ENCODE results near the gene TSPAN5.

TSPAN5 gene

DNA sequence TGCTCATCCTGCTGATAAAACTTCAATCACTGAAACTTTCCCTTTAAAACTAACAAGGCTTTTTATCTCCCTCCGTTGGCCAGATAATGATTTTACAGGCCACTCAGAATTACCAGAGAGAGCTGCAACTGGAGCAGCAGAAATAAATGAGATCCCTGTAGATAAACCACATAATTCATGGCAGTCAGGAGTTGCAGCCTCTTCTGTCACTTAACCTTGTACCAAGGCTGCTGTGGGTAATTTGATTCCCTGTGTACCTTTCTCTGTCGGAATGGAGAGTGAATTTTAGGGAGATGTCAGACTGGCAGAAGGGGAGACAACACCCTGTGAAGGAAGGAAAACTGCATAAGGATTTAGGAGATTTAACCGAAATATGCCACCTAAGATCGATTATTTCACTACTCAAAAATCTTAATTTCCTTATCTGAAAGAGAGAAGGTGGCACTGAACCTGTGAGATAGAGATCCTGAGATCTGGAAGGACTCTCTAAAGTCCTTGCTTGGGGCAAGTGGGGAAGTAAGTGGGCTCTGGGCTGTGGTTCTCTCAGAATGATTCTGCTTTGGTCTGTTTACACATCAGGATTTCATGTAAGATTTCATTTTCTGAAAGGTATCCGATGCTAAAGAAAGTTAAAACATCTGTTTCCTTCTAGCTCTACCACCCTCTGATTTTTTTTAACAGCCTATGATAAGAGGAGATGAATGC lies 14.3 kb upstream of the TSPAN5 start:
- DNase-seq, result peak; percentile 35

DNA sequence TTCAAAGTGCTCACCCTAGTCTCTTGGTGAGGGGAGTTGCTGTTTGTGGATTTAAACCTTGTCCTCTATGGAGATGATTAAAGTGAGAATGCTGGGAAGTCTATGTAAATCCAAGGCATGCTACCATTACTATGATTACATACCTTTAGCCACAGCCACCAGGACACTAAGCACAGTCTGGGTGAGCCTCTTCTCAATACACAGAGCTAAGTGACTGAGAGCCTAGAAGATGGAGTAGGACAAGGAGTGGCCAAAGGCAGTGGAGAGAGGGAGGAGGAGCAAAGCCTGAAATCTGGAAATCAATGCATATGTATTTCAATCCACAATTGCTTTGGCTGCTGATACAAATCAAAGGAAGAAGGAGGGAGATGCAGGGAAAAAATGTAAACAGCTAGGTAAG lies 12.7 kb upstream of the TSPAN5 start:
- no peak for DNase-seq

DNA sequence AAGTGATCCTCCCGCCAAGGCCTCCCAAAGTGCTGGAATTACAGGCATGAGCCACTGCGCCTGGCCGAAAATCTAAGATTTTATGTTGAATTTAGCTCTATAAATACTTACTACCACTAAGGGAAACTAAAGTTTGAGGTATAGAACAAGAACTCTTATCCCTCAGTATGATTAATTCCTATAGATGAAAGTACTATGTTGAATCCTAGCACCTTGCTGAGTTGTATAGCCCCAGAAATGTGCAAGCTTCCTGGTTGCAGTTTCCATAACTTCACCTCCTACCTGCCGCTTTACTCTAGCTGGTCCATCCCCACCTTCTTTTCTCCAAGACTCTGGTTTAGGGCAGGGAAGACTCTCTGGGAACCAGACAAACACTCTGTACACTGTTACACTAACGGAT lies 11.8 kb upstream of the TSPAN5 start:
- DNase-seq, result no peak

DNA sequence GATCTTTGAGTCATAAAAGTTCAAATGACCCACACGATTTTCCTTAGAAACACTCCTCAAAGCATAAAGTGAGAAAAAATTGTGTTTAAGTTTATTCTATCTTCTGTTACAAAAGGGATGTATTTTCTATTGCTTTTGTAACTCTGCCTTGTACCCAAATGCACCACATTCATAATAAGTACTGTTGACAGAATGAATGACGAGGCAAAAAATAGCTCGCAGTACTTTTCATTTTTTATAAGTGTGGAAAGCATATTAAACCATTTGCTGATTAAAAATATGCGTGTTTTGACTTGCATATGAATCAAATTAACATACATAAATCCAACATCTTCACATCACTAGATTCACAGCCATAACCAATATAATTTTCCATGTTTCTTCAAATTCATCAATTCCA lies 11.2 kb upstream of the TSPAN5 start:
- no peak for DNase-seq

DNA sequence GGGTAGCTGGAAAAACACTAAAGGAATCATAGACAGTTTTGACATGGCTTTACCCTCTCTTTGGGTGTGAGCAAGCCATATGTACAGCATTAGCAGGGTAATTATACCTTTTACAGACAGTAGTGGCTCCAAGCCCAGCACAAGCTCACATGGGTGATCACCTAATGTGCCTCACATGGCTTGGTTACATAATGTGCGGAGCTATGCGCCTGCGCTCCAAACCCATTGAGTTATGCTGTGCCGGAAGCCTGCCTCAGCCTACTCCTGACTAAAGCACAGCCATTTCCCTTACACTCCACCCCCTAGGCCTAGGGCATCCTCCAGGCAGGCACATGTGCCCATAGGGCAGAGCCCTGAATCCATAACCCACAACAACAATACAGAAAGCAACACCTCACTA lies 6.5 kb upstream of the TSPAN5 start:
- DNase-seq, result no peak

DNA sequence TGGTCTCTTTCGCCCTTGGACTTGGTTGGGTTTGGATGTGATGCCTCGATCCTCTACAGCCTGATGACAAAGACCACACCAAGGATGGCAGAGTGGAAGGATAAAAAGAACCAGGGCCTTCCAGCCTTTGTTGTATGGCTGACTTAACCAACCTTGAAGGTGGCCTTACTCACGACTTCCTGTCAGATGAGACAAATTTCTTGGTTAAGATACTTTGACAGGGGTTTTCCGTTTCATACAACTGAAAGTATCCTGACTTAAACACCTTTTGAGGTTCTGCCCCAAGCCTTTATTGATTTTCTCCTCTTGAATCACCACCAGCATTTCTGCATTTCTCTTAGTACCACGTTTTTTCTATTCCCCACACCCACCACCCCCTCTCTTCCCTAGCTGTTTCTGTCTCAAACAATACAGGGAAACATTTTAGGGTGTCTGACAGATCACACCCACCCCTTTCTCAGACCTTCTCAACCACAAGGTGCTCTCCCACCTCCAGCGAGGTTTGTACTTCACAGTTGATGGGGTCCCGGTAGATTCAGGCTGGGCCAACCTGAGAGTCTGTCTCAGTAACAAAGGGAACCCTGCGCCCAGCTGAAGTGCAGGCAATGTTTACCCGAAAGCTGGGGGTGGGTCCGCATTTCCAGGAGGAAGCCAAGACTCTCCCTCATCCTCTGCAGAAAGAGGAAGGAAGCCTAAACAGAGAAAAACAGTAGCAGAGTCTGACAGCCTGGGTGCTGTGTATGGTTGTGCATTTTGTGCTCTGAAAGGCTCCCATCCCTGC lies 5.0 kb upstream of the TSPAN5 start:
- no peak for DNase-seq

DNA sequence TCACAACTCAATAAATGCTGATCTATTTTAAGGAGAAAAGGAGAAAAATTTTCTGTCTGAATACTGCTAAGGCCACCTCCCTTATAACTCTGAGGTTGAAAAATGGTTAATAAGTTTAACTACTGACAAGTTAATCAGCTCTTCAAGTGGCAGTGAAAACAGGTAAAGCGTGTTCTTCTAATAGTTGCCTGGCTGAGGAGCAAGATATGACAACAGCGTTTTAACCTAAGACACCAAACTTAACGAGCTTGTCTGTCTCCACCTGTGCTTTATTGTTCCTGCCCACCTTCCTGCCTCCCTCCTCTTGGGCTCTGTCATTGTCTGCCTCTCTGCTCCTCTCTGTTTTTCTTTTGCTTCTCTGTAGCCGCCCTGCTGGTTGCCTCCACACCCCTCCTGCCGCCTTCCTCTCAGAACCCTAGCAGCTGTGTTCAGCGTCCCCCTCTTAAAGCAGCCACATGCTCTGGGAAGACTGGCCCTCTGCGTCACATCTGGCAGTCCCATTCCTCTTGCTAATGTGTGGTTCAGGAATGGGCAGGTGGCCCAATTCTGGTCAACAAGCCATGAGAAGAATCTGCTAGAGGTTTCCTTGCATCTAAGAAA lies 4.3 kb upstream of the TSPAN5 start:
- peak; percentile 30 for DNase-seq

DNA sequence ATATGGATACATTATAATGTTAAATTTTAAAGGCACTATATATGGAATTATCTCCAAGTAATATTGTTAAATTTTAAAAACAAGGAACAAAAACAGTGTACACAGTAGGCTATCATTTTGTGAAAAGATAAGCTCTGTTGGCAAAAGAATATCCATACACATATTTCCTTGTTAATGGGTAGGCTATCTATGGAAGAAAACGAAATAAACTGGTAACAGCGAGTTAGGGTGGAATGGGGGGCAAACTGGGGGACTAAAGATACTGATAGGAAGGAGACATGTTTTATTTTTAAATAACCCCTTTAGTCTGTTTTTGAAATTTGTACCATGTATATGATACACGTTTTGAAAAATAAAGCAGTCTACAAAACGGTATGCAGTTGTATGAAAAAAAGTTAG lies 3.6 kb upstream of the TSPAN5 start:
- no peak for DNase-seq

DNA sequence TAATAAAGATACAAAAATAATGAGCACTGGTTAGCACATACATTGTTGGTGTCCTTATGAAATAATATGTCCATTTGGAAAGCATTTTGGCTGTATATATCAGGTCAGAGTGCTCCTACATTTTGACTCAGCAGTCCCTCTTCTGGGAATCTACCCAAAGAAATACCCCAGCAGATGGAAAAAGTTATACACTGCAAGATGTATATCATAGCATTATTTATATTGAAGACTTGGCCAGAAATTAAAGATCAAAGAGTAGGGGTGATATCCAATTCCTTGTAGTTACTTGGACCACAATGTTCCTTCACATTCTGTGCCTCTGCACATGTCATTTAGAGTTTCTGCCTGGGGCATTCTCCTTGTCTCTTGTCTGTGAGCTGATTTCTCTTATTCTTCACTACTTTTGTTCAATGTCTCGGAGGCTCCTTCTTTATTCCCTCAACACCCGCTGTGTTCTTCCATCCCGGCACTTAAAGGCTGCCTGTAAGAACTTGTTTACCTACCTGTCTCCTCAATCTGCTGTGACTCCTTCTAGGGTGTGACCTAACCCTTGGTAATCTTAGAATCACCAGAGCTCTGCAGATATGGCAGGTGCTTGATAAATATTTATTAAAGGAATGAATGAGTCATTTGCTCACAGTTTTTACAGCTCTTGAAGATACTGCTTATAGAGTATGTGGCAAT lies 3.1 kb upstream of the TSPAN5 start:
- DNase-seq, result peak; percentile 73

DNA sequence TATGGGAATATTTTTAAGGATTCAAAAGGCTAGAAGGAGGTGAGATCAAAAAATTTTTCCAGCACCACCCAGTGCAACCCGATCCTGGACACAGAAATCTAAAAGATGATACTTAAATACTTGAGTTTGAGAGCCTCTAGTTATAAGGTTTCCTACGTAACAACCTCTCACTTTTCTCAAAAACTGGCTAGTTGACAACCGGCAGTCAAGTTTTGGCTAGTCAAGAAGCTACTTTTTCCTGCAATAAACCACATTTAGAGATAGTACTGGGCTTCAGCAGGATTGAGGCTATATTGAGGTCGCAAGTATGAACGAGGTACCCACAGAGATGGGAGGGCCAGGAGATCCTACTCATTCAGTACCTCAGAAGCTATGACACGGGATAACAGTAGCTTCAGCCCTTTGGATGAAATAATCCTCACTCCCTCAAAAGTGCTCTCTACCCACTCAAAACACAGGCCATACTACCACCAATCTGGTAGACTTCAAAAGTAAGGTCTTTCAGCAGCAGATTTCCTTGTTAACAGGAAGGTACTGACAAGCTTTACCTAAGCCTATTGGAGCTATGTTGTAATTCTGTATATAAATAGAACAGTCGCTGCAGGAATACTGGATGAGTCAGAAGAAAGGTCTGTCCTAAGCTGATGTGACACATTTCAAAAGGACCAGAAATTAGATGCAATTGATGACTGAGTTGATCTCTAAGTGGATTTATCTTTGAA lies 1.5 kb upstream of the TSPAN5 start:
- DNase-seq, result no peak

DNA sequence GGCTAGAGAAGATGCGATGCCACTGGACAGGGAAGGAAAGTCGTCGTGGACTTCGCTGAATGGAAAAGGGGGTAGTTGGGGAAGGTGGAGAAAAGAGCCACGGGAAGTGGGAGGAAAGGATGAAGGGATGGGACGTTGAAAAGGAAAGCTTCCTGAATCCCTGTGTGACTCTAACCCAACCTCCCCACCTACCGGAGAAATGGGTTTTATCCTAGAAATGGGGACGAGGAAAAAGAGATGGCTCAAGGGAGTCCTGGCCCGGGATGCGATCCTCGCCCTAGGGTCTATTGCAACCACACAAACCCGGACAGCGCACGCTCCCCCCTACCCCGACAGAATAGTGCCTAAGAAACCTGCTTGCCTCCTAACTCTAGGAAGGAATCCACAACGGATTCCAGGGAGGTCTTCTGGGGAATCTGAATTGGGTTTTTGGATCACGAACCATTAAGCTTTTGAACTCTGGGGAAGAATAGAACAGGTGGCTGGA lies 738 bp upstream of the TSPAN5 start:
- DNase-seq, result peak; percentile 39

DNA sequence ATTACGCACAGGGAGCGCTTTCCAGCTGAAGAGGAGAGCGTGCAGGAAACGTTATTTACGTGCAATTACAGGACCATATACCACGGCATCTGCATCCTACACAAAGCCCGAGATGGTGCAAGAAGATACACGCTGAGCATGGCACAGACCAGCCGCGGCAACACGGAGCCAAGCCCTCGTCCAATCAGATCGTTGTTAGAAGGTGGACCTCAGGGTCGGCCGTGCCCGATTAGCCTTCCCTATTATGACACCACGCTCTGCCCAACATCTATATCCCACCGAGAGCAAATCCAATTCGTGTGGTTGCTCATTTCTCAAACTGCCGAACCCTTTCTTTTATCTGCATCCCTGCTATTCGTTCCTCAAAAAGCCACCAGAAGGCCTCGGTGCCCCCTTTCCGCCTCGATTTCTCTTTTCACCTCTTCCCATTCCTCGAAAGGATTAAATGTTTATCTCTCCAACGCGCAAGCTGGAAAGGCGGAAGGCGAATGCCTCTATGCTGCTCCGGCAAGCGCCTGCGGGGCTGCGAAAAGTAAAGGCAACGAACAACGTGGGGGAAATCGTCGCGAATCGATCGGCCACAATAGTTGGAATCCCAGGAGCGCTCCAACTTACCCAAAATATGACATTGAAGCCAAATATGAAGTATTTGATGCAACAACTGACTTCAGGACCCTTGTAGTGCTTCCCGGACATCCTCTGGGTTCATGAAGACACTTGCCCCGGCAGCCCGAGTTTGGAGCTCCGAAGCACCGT lies 702 bp downstream of the TSPAN5 start:
- DNase-seq, result peak; percentile 69

DNA sequence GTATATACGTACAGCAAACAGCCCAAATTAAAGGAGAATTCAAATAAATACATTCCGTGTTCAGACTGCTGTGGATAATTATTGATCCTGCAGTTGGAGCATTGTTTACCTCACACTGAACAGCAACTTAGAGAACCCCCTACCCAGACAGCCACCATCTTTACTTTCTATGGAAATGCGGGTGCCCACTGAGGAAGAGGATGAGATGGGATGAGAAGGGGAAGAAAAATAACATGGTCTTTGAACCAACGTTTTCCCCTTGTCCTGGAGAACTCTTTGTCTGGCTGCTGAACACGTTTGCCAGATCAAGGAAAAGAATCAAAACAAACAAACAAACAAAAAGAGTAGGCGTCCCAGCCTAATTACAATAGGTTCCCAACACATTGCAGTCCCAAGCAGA lies 1.5 kb downstream of the TSPAN5 start:
- no peak for DNase-seq

DNA sequence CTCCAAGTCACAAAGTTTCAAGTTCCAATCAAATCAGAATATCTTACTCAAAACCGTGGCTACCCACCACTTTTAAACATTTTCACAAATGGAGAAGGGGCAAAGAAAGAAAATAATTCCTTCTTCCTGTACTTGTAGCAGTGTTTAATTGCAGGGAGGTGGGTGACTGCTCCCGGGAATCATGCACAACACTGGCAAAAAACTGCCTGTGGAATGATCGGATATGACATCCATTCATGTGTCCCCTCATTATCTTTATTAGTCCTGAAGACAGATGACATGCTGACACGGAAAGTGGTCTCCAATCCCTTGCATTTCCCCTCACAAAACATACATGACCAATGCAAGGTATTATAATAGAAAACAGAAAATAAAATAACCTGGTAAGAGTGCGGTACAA lies 2.0 kb downstream of the TSPAN5 start:
- no peak for DNase-seq

DNA sequence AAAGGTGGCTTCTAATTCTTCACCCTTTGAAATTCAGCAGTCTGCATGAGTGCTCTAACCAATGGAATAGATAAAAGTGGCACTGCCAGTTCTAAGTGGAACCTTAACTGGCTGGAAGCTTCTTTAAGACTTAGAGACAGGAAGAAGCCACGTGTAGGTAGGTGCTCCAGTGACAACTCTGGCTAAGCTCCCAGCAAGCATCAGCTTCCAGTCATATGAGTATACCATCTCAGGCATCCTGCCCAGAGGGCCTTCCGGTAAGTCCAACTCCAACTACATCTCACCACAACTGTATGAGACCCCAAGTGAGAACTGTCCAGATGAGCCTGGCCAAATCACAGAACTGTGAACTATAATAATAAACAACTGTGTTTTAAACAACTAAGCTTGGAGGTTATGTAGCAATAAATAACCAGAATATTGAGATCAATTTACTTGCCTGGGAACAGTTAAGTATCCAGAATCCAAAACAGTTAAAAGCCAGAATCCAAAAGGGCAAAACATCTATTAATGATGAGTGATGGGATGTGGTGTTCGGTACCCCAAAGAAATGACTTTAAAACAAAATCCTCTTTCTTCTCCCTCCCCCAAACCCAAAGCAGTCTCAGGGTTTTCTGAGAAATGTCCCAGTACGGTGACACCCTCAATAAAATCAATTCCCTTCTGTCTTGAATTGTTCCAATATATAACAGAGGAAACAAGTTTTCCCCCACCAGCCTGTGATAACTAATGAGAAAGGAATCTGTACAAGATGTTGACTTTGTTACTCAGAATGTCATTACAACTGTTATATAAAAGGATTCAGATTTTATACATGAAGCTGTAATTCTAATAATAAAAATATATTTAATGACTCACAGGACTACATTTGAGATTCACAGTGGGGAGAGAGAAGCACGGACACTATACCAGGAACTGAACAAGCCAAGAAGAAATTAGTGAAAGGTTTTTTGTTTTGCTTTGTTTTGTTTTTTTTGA lies 4.2 kb downstream of the TSPAN5 start:
- no peak for DNase-seq

DNA sequence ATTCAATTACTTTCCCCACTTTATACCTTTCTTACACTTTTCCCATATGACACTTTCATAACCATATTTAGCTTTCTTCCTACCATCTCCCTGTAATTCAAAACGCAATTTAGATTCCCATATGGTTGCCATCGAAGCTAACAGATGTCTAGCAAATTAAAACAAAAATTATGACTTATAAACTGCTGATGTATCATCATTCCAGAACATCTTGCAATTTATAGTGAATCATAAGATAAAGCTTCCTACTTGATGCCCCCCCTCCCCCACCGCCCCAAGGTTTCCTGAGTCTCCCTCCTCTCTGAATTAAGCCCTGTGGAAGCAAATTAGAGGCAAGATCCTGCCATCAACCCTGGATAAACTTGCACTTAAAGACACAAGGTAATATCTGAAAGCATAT lies 5.4 kb downstream of the TSPAN5 start:
- DNase-seq, result peak; percentile 40

DNA sequence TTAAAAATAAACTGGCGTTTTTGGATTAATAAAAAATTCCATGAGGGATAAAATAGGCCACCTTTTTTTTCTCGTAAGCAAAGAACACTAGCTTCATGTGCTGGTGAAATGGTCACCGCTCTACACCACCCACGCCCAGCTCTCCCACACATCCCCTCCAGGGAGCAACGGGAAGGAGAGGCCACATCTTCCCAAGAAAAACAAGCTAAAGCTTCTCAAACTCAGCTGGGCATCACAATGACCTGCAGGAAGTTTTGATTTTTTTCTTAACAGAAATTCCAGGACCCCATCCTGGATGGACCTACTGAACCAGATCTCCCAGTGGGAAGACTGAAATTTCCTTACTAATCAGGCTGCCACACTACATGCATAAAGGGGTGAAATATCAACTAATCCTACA lies 9.8 kb downstream of the TSPAN5 start:
- no peak for DNase-seq

DNA sequence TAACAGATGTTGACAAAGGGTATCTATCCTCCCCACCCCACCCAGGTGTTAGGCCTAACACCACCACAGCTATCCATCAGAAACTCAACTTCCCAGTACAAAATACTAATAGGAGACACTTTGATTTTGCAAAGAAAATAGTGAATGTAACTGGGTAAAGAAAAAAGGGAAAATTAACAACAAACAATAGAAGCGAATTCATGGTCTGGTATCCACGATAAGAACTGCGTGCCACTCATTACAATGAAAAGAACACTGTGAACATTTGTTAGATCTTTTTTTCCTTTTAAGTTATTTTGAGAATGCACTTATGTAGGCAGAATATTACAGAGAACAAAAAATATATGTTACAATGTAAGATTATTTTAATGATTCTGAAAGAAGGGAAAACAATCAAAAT lies 12.0 kb downstream of the TSPAN5 start:
- DNase-seq, result no peak

DNA sequence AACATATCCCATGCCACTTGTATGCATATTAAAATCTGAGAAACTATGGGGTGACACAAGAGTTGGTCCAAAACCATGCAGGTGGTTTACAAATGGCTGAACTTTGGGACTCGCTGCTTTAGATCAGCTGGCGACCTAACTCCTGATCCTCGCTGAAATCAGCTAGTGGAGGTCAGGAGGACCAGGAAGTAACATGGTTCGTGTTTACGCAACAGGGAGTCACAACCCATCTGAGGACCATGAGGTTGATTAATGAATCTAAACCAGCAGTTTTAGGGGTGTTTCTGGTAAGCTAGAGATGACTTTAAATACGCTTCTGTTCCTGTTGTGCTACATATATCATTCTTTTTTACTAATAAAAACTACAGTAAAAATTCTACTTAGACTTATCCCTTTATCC lies 12.9 kb downstream of the TSPAN5 start:
- DNase-seq, result no peak

DNA sequence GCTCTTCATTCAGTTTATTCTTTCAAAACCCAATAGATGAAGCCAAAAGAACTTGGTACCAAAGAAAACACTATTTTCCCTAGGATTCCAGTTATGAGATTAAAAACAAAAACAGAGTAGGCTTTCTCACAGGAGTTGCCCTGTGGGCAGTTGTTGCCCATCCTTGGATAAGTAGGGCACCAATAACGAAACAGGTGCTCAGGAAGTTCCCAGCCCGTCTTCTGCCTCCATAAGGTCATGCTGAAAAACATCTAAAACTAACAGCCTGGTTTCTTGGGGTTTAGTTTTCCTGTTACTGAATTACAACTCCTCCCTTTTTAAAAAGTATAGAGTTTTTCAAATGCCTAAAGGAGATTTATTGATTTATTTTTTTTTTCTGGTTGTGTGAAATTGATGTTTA lies 14.7 kb downstream of the TSPAN5 start:
- DNase-seq, result no peak

DNA sequence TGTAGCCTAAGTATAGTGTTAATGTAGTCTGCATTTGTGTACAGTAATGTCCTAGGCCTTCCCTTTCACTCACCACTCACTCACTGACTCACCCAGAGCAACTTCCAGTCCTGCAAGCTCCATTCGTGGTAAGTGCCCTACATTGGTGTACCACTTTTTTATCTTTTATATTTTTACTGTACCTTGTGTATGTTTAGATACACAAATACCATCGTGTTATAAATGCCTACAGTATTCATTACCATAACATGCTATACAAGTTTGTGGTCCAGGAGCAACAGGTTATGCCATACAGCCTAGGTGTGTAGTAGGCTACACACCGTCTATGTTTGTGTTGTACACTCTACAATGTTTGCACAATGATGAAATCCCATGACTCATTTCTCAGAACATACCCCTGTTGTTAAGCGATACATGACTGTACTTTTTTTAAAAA lies 15.4 kb downstream of the TSPAN5 start:
- no peak for DNase-seq
